ENCODE data around the gene AKAP13.

AKAP13 gene

DNA sequence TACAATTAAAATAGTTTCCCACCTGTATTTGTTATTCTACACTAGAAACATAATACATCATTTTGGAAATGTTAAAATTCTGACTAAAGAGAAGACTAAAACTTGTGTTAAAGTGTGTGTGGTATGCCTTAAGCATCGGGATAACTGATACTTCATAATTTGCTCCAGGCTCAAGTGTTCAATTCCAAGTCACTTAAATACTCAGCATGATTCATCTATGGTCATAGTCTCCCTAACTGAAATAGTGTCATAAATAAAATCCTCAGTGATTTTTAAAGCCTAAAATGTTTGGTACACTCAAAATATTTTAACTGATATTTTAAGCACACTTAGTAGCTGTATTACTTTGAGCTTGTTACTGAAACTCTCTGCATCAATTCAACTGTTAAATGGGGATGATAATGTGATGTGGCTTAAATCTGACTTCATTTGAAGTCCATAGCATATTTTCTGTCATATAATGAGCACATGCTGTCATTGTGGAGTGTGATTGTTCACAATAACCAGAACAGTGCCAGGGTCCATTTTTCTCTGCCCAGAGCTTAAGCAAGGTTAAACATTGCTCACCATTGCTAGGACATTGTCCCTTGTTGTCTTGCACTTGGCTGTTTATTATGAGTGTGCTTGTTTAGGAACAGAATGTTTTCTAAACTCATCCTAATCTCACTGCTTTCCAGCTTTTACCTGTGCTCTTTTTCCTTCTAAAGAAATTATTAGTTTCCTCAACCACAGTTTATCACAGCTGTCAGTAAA is 292.1 kb downstream of the AKAP13 start:
- no peak for DNase-seq (ENCODE audit: low read depth)
- no peak overlapping the region for H3K4me3 ChIP-seq (ENCODE audit: low read depth, low read length)
- TF ChIP-seq, protein P1, sequence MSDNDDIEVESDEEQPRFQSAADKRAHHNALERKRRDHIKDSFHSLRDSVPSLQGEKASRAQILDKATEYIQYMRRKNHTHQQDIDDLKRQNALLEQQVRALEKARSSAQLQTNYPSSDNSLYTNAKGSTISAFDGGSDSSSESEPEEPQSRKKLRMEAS (IDR thresholded peaks at IDR 0.05; ENCODE audit: low read depth, low read length): no peak
- TF ChIP-seq, protein P2, sequence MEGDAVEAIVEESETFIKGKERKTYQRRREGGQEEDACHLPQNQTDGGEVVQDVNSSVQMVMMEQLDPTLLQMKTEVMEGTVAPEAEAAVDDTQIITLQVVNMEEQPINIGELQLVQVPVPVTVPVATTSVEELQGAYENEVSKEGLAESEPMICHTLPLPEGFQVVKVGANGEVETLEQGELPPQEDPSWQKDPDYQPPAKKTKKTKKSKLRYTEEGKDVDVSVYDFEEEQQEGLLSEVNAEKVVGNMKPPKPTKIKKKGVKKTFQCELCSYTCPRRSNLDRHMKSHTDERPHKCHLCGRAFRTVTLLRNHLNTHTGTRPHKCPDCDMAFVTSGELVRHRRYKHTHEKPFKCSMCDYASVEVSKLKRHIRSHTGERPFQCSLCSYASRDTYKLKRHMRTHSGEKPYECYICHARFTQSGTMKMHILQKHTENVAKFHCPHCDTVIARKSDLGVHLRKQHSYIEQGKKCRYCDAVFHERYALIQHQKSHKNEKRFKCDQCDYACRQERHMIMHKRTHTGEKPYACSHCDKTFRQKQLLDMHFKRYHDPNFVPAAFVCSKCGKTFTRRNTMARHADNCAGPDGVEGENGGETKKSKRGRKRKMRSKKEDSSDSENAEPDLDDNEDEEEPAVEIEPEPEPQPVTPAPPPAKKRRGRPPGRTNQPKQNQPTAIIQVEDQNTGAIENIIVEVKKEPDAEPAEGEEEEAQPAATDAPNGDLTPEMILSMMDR (IDR thresholded peaks at IDR 0.05; ENCODE audit: low read depth, low read length): no peak
- no peak for TF ChIP-seq MYC (IDR thresholded peaks at IDR 0.05; ENCODE audit: low read depth, low read length)
- TF ChIP-seq POLR2A (IDR thresholded peaks at IDR 0.05; ENCODE audit: extremely low read depth, insufficient read length): no peak

DNA sequence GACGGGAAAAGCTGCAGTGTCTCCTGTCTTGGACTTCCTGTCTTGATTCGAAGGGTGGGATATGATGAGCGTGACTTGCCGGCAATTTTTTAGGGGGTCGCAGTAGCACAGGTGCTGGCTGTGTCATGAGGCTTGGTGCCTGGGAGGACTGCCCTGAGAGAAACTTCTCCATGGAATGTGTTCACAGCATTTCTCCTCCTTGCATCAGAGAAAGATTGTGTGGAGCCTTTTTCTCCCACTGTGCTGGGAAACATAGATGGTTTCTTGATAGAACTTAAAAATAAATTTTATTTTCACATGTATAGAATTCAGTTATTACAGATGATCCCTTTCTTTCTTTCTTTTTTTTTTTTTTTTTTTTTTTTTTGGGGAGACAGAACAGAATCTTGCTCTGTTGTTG is 292.9 kb downstream of the AKAP13 start:
- TF ChIP-seq MYC (IDR thresholded peaks at IDR 0.05; ENCODE audit: low read depth, low read length) (no peak), POLR2A (IDR thresholded peaks at IDR 0.05; ENCODE audit: extremely low read depth, insufficient read length) (no peak)
- TF ChIP-seq, protein P1 (IDR thresholded peaks at IDR 0.05; ENCODE audit: low read depth, low read length): no peak
- TF ChIP-seq, protein P2 (IDR thresholded peaks at IDR 0.05; ENCODE audit: low read depth, low read length): no peak
- no peak overlapping the region for H3K4me3 ChIP-seq (ENCODE audit: low read depth, low read length)
- no peak for DNase-seq (ENCODE audit: low read depth)

DNA sequence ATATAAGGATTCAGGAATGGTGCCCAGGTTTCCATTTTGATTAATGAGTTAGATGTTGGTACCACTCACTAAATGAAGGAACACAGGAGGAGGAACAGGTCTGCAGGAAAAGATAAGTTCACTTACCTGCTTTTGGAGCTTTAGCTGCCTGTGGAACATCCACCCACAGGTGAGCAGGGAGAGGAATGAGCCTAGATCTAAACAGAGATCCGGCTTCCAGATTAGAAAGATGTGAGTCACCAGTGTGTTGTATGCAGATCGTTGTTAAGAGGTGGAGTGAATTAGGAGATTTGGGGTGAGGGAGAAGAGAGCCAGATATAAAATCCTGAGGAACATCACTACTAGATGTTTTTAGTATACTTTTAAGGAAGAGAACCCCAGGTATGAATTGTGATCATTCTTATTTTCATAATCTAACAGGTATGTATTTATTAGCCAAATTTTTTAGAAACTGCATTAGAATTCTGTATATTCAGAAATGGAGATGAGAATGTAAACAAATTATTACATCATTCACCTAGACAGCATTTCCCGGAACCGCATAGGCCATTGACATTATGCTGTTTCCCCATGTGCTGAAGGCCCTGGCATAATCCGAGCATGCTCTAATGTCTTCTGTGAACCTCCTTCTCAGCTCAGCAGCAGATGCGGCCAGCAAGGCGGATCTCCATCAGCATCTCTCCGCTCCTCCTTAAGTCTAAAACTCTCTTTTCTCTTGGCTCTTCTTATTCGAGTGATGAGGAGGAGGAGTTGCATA is 296.1 kb downstream of the AKAP13 start:
- no peak overlapping the region for H3K4me3 ChIP-seq (ENCODE audit: low read depth, low read length)
- TF ChIP-seq MYC (IDR thresholded peaks at IDR 0.05; ENCODE audit: low read depth, low read length): no peak
- no peak for DNase-seq (ENCODE audit: low read depth)

DNA sequence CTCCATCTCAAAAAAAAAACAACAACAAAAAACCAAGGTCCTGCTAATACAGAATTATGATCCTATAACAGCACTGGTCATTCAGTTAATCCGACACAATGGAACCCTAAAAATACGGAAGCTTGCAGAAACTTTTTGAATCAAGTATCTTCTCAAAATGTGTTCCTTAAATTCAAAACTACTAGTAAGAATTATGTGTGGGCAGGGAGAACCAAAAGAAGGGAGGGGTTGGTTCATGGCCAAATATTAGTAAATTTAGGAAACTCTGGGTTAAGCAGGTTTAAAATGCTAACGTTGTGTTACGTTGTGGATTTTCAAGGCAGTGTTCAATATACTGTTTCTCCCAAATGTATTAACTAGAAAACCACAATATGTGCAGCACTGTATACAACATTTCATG is 298.8 kb downstream of the AKAP13 start:
- TF ChIP-seq POLR2A (IDR thresholded peaks at IDR 0.05; ENCODE audit: extremely low read depth, insufficient read length): no peak
- TF ChIP-seq, protein P1 (IDR thresholded peaks at IDR 0.05; ENCODE audit: low read depth, low read length): no peak
- TF ChIP-seq MYC (IDR thresholded peaks at IDR 0.05; ENCODE audit: low read depth, low read length): no peak
- TF ChIP-seq, protein P2 (IDR thresholded peaks at IDR 0.05; ENCODE audit: low read depth, low read length): no peak
- DNase-seq (ENCODE audit: low read depth): no peak
- H3K4me3 ChIP-seq (ENCODE audit: low read depth, low read length): no peak overlapping the region

DNA sequence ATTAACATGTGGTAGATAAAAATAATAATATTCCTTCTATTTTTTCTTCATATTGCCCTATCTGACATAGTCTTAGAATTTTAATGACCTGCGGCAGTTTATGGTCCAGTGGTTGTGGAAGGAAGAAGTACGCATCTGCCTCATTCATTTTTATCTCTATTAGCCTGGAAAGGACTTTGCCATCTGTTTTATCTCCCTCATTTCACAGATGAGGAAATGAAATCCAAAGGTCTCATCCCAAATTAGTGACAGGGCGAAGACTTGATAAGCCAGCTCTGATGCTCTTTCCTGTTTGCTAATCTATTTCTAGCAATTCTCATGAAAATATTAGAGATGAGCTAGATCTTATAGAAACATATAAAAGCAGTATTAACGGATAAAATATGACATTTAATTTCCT is 301.0 kb downstream of the AKAP13 start:
- H3K4me3 ChIP-seq (ENCODE audit: low read depth, low read length): no peak overlapping the region
- TF ChIP-seq, protein P2 (IDR thresholded peaks at IDR 0.05; ENCODE audit: low read depth, low read length): no peak
- TF ChIP-seq, protein P1 (IDR thresholded peaks at IDR 0.05; ENCODE audit: low read depth, low read length): no peak
- TF ChIP-seq MYC (IDR thresholded peaks at IDR 0.05; ENCODE audit: low read depth, low read length) (no peak), POLR2A (IDR thresholded peaks at IDR 0.05; ENCODE audit: extremely low read depth, insufficient read length) (no peak)
- no peak for DNase-seq (ENCODE audit: low read depth)

DNA sequence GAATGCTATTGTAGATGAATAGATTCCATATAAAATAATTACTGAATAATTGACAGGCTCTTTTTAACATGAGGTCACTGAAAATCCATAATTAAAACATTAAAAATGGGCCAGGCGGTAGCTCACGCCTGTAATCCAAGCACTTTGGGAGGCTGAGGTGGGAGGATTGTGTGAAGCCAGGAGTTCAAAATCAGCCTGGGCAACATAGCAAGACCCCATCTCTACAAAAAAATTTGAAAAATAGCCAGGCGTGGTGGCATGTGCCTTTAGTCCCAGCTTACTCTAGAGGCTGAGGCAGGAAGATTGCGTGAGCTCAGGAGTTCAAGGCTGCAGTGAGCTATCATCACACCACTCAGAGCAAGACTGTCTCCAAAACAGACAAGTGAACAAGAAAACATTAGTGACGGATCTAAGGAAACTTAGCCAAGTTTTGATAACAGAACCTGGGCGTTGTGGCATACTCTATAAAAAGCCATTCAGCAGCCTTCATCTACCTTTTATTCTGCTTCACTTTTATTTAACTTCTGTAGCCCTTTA is 303.8 kb downstream of the AKAP13 start:
- DNase-seq (ENCODE audit: low read depth): no peak
- H3K4me3 ChIP-seq (ENCODE audit: low read depth, low read length): no peak overlapping the region
- TF ChIP-seq, protein P2 (IDR thresholded peaks at IDR 0.05; ENCODE audit: low read depth, low read length): no peak
- TF ChIP-seq, protein P1 (IDR thresholded peaks at IDR 0.05; ENCODE audit: low read depth, low read length): no peak
- TF ChIP-seq POLR2A (IDR thresholded peaks at IDR 0.05; ENCODE audit: extremely low read depth, insufficient read length) (no peak), MYC (IDR thresholded peaks at IDR 0.05; ENCODE audit: low read depth, low read length) (no peak)

Data from NB4 (cell line).